Smooth muscle cell (in vitro differentiated cells): ENCODE data around the gene ERC2. TPM values are rescaled to one million over a fixed set of nuclear protein-coding genes. Genes with fewer than 3 reads are reported as not detected.
"Not testable (repeated sequence)": the region's sequence is repeated elsewhere in the genome, so short reads cannot be mapped to it uniquely, and the experiment has no call there.

Source experiments
- DNase-seq: peaks from one replicate; lab custom pipeline; 2025; ENCODE audit not compliant: unreplicated experiment; lab: John Stamatoyannopoulos, UW
- H2AFZ ChIP-seq: fragments of 200-600 bp; sonication (generic); 2 replicates; pipeline ENCODE4 v1.6.0; 2016; ENCODE audit warnings: antibody characterized with exemption, low read depth, mild to moderate bottlenecking
- H3F3A ChIP-seq: fragments of 200-600 bp; sonication (generic); 2 replicates; pipeline ENCODE4 v1.6.0; 2017; ENCODE audit warnings: antibody characterized with exemption, low read depth
- H3K27ac ChIP-seq: fragments of 200-600 bp; sonication (generic); 2 replicates; pipeline ENCODE4 v1.5.1; 2016; ENCODE audit warnings: low read depth, mild to moderate bottlenecking
- H3K27me3 ChIP-seq: fragments of 200-600 bp; sonication (generic); 2 replicates; pipeline ENCODE4 v1.6.1; 2016; ENCODE audit warnings: low read depth, mild to moderate bottlenecking
- H3K36me3 ChIP-seq: fragments of 200-600 bp; sonication (generic); 2 replicates; pipeline ENCODE4 v1.5.1; 2016; ENCODE audit warnings: low read depth
- H3K4me1 ChIP-seq: fragments of 200-600 bp; sonication (generic); 2 replicates; pipeline ENCODE4 v1.5.1; 2016; ENCODE audit warnings: low read depth
- H3K4me2 ChIP-seq: fragments of 200-600 bp; sonication (generic); 2 replicates; pipeline ENCODE4 v1.6.0; 2016; ENCODE audit warnings: mild to moderate bottlenecking
- H3K4me3 ChIP-seq: fragments of 200-600 bp; sonication (generic); 2 replicates; pipeline ENCODE4 v1.5.1; 2016; ENCODE audit warnings: mild to moderate bottlenecking
- H3K79me2 ChIP-seq: fragments of 200-600 bp; sonication (generic); 2 replicates; pipeline ENCODE4 v1.6.0; 2016; ENCODE audit warnings: low read depth, mild to moderate bottlenecking
- H3K9ac ChIP-seq: fragments of 200-600 bp; sonication (generic); 2 replicates; pipeline ENCODE4 v1.6.0; 2016; ENCODE audit warnings: low read depth
- H3K9me3 ChIP-seq: fragments of 200-600 bp; sonication (generic); replicated peaks from 2 replicates; pipeline ENCODE4 v1.5.1; 2016; ENCODE audit warnings: low read depth
- H4K20me1 ChIP-seq: fragments of 200-600 bp; sonication (generic); 2 replicates; pipeline ENCODE4 v1.6.0; 2016; ENCODE audit warnings: low read depth
- WGBS: methylation state at CpG from one replicate; pipeline ENCODE4 v1.1.7; 2016; ENCODE audit warnings: low lambda C conversion rate; 5-methylcytosine and 5-hydroxymethylcytosine counted together
- polyA plus RNA-seq: library from polyadenylated mRNA; unstranded; fragments of >200 nt; fragmentation: Nextera tagmentation; extraction: Ambion mirVana; gene quantifications from 2 replicates; pipeline ENCODE4 v1.2.1, GENCODE V29; 2016
- total RNA-seq: library from RNA; depleted of rRNA; stranded (reverse); fragments of >200 nt; gene quantifications from 2 replicates; pipeline ENCODE4 v1.2.3, GENCODE V29; 2014
- TF ChIP-seq, protein P1 (sequence below): fragments of 200-600 bp; sonication (generic); IDR thresholded peaks from 2 replicates; pipeline ENCODE4 v1.5.1; 2017; ENCODE audit warnings: borderline replicate concordance, mild to moderate bottlenecking, antibody characterized with exemption; ENCODE audit not compliant: insufficient read depth, poor library complexity, severe bottlenecking

The ERC2 gene
- total and polyA plus RNA-seq, 2 experiments from 2014 or later: 1.1 TPM; not detected in 1

DNA sequence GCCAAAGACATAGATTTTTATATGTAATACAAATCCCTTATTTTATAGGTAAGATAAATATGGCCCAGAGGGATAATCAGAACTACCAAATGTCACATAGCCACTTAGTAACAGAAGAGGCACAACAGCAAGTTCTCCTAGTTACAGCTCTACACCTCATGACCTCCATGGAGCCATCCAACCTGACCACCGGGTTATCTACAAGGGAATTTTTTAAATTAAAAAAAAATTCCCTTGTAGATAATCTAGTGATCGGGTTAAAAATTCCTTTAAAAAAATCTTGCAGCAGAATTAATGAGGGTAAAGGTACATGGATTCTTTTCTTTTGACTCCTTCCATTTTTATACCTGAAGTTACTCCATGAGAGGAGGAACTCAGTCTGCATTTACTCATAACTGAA lies 615.9 kb downstream of the ERC2 start:
- Histone ChIP-seq H3K9me3 (no peaks in the 10 kb centered on the region), H3F3A (no peaks in the 10 kb centered on the region), H3K9ac (no peak overlapping the region), H3K4me2 (no peak overlapping the region), H3K4me1 (no peaks in the 10 kb centered on the region), H3K27me3 (no peaks in the 10 kb centered on the region), H3K27ac (no peak overlapping the region), H4K20me1 (no peaks in the 10 kb centered on the region), H2AFZ (no peak overlapping the region), H3K36me3 (no peaks in the 10 kb centered on the region), H3K4me3 (no peak overlapping the region), H3K79me2 (no peaks in the 10 kb centered on the region)
- 97% methylated on average over 2 of the region's 2 CpGs for WGBS
- DNase-seq: no peak
- TF ChIP-seq, protein P1, sequence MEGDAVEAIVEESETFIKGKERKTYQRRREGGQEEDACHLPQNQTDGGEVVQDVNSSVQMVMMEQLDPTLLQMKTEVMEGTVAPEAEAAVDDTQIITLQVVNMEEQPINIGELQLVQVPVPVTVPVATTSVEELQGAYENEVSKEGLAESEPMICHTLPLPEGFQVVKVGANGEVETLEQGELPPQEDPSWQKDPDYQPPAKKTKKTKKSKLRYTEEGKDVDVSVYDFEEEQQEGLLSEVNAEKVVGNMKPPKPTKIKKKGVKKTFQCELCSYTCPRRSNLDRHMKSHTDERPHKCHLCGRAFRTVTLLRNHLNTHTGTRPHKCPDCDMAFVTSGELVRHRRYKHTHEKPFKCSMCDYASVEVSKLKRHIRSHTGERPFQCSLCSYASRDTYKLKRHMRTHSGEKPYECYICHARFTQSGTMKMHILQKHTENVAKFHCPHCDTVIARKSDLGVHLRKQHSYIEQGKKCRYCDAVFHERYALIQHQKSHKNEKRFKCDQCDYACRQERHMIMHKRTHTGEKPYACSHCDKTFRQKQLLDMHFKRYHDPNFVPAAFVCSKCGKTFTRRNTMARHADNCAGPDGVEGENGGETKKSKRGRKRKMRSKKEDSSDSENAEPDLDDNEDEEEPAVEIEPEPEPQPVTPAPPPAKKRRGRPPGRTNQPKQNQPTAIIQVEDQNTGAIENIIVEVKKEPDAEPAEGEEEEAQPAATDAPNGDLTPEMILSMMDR: no peak

DNA sequence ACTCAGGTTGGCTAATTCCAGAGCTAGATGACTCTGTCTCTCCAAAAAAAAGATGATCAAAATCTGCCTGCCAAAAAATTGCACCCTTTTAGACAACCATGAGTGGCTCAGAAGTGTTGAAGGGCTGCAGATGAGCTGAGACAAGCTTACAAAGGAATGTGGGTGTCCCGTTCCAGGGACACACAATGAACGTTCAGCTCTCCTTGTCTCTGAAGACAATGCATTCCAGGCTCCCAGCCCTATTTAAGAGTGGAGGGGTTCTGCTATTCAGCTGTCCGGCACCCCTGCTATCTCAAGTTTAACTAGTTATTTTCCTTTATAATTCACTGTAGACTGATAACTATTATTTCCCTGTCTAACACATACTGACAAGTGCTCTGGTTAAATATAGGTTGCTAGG lies 626.1 kb downstream of the ERC2 start:
- H3K27me3 ChIP-seq: no peaks in the 10 kb centered on the region
- H3F3A ChIP-seq: no peaks in the 10 kb centered on the region
- H4K20me1 ChIP-seq: no peaks in the 10 kb centered on the region
- H3K4me1 ChIP-seq: no peaks in the 10 kb centered on the region
- H3K9me3 ChIP-seq: no peaks in the 10 kb centered on the region
- no peak overlapping the region for H3K4me2 ChIP-seq
- H3K79me2 ChIP-seq: no peaks in the 10 kb centered on the region
- no peak for DNase-seq
- no peak overlapping the region for H3K27ac ChIP-seq
- H3K4me3 ChIP-seq: no peak overlapping the region
- no peak overlapping the region for H2AFZ ChIP-seq
- TF ChIP-seq, protein P1: no peak
- no peak overlapping the region for H3K9ac ChIP-seq
- WGBS: 75% methylated on average over 3 of the region's 3 CpGs
- H3K36me3 ChIP-seq: no peaks in the 10 kb centered on the region

DNA sequence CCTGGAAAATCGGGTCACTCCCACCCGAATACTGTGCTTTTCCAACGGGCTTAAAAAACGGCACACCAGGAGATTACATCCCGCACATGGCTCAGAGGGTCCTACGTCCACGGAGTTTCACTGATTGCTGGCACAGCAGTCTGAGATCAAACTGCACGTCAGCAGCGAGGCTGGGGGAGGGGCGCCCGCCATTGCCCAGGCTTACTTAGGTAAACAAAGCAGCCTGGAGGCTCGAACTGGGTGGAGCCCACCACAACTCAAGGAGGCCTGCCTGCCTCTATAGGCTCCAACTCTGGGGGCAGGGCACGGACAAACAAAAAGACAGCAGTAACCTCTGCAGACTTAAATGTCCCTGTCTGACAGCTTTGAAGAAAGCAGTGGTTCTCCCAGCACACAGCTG lies 636.4 kb downstream of the ERC2 start:
- H3F3A ChIP-seq, H3K36me3 ChIP-seq, H3K9ac ChIP-seq, H3K27me3 ChIP-seq, H3K79me2 ChIP-seq, H4K20me1 ChIP-seq, H2AFZ ChIP-seq, H3K27ac ChIP-seq, H3K4me3 ChIP-seq, H3K4me2 ChIP-seq, H3K9me3 ChIP-seq, DNase-seq, H3K4me1 ChIP-seq: not testable (repeated sequence)
- WGBS: 63% methylated on average over 12 of the region's 13 CpGs

DNA sequence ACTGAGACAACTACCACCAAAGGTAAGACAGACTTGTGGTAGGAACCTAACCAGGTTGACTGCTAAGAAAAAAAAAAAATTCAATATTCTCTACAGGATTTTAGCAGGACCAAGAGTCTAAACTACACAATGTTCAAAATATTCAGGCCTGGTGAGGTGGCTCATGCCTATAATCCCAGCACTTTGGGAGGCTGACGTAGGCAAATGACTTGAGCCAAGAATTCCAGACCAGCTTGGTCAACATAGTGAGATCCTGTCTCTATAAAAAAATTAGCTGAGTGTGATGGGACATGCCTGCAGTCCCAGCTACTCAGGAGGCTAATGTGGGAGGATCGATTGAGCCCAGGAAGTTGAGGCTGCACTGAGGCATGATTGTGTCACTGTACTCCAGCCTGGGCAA lies 639.6 kb downstream of the ERC2 start:
- H3K27ac ChIP-seq: no peak overlapping the region
- H3K36me3 ChIP-seq: no peaks in the 10 kb centered on the region
- H3K4me1 ChIP-seq: no peaks in the 10 kb centered on the region
- 53% methylated on average over 2 of the region's 2 CpGs for WGBS
- no peak overlapping the region for H3K9ac ChIP-seq
- H4K20me1 ChIP-seq: no peaks in the 10 kb centered on the region
- H2AFZ ChIP-seq: no peak overlapping the region
- no peaks in the 10 kb centered on the region for H3K27me3 ChIP-seq
- no peaks in the 10 kb centered on the region for H3K9me3 ChIP-seq
- no peaks in the 10 kb centered on the region for H3F3A ChIP-seq
- TF ChIP-seq, protein P1: no peak
- H3K4me3 ChIP-seq: no peak overlapping the region
- no peak for DNase-seq
- no peak overlapping the region for H3K4me2 ChIP-seq
- no peaks in the 10 kb centered on the region for H3K79me2 ChIP-seq
